GM12891 (cell line): ENCODE measurements around the gene SST.

Source experiments
- DNase-seq: peaks from one replicate; pipeline ENCODE4 v3.0.0; 2011; ENCODE audit warnings: low spot score; ENCODE audit not compliant: insufficient read length
- FAIRE-seq: peaks from 2 replicates; lab custom pipeline; 2011; peaks lifted over from hg19 to GRCh38; lab: Jason Lieb, UNC
- PAX5 ChIP-seq: IDR thresholded peaks from 2 replicates; pipeline ENCODE4 v1.6.1; 2011; ENCODE audit warnings: low read length, moderate library complexity, mild to moderate bottlenecking; ENCODE audit not compliant: insufficient read depth, severe bottlenecking
- POLR2A ChIP-seq: IDR thresholded peaks from 2 replicates; pipeline ENCODE4 v1.6.1; 2011; ENCODE audit warnings: low read depth, low read length, control low read depth
- POLR2AphosphoS5 ChIP-seq: IDR thresholded peaks from 2 replicates; pipeline ENCODE4 v1.6.1; 2011; ENCODE audit warnings: low read depth, low read length, control low read depth
- POU2F2 ChIP-seq: IDR thresholded peaks from 2 replicates; pipeline ENCODE4 v1.6.1; 2011; ENCODE audit warnings: low read depth, mild to moderate bottlenecking, control low read depth, low read length, moderate library complexity
- SPI1 ChIP-seq: IDR thresholded peaks from 2 replicates; pipeline ENCODE4 v1.6.1; 2011; ENCODE audit warnings: low read depth, low read length, control low read depth
- TAF1 ChIP-seq: IDR thresholded peaks from 2 replicates; pipeline ENCODE4 v1.6.1; 2011; ENCODE audit warnings: low read depth, low read length, control low read depth

SST gene

DNA sequence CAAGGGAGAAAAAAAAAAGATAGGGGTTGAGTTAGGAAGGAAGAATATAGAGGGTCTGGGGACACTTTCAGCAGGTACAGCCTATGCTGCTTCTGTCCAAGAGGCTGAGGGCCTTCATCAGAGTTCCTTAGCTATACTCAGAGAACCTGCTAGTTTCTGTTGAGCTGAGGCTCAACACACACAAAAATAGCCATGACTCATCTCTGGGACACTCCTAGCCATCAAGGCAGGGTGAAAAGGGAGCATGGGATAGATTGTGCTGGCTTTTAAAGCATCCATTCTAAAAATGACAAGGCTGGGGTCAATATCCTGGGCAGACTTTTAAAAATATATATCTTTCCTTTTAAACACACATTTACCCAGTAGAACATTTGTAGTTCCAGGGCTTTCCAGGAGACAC, 35.0 kb upstream of the SST start:
- TF ChIP-seq POLR2AphosphoS5 (no peak), TAF1 (no peak), SPI1 (no peak), POLR2A (no peak), POU2F2 (no peak), PAX5 (no peak)
- no peak for DNase-seq
- no peak for FAIRE-seq

DNA sequence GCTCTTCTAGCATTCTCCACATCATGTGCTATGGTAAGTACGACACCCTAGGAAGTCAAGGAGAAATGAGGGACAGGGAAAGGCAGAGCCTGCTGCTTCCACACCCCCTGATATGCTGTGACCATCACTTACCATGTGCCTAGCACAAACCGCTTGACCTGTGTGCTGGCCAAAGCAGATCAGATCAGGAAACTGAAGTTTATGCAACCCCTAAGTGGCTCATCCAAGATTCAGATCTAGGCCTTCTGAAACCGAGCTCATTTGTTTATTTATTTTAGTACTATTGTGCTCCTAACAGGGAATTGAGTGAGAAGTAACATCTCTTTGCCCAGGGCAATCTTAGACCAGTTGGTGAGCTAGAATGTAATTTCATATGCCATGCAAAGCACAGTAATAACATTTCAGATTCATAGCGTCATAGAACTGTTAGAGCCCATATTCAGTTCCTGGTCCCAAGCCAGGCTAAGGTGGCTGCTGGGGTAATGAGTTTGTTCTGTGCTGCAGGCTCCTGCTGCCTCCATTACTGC, 32.4 kb upstream of the SST start, which contains the start of gene RTP2:
TSS of gene RTP2 (minus strand) at position 51 of the 527 bp plus-strand sequence. CDS start 429 bp downstream, outside the sequence.
- no peak for FAIRE-seq
- TF ChIP-seq PAX5 = no peak
- no peak for TF ChIP-seq SPI1
- TF ChIP-seq TAF1 = no peak
- TF ChIP-seq POU2F2 = no peak
- TF ChIP-seq POLR2AphosphoS5 = no peak
- TF ChIP-seq POLR2A = no peak
- DNase-seq = no peak

DNA sequence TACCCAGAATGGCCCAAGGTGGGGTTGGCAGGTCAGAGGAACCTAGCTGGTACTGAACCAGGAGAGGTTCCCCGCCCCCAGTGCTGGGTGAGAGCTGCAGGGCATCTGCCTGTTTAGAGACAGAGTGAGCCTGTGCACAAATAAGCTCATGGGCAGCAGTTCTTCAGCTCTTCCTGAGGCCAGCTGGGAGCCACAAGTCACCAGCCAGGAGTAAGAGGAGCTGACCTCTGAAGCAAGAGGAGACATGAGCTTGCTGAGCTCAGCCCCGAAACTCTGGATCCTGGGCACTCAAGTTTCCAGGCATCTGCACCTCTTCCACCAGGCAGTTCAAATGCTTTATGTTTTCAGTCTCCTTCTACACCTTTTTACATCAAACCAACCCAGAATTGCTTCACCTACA, 30.1 kb upstream of the SST start:
- no peak for TF ChIP-seq SPI1
- no peak for TF ChIP-seq PAX5
- no peak for TF ChIP-seq POU2F2
- no peak for TF ChIP-seq POLR2AphosphoS5
- no peak for TF ChIP-seq POLR2A
- no peak for TF ChIP-seq TAF1
- FAIRE-seq (no peak), DNase-seq (no peak)

DNA sequence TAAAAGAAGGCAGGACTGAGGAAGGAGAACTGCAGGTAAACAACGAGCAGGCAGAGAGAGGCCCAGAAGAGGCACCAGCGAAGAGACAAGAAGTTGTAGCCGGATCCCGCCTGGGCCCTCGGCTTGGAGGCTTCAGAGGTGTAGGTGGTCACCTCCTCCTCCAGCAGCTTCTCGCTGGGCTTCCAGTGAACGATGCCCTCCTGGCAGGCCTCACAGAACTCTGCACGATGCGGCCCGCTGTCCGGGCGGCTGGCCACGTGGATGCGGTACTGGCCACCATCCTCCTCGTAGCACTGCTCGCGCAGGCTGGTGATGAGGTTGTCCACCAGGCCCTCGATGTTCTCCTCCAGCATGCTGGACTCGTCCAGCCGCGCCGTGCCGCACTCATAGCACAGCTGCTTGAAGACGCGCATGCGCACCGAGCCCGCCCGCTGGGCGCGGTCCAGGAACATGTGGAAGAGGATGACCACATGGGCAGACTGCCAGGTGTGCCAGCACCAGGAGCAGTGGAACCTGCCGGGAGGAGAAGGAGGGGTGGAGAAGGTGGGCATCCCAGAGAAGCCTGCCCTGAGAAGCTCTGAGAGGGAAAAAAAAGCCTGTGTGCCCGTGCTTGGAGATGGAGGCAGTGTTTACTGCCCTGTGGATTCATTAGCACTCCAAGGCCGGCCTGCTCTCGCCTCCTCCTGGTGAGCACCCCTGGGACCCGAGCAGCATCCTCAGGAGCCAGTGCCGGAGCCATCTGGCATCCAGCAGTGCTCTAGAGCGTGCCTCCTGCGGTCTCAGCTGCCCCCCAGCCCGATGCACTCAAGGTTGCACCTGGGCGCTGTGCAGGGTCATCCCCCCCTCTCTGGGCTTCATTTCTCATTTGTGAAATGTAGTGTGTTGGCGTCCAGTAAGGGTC, 28.6 kb upstream of the SST start:
- FAIRE-seq (no peak), DNase-seq (no peak)
- TF ChIP-seq POLR2AphosphoS5 (no peak), POU2F2 (no peak), TAF1 (no peak), PAX5 (no peak), POLR2A (no peak), SPI1 (no peak)

DNA sequence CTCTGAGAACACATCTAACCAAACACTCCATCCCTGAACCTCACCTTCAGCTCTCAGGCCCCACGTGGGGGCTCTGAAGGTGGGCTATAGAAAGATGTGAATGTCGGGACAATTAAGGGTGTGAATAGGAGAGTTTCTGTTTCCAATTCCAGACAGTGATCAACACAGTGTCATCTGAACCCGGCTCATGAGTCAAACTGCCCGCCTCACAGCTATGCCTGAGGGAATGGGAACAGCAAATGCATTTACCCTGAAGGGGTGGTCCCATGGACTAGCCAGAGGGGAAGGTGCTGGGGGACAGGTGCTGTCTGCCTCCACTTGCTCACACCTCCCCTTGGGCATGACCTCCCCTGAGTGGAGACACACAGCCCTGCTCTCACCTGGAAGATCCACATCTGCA, 25.8 kb upstream of the SST start:
- DNase-seq (no peak), FAIRE-seq (no peak)
- no peak for TF ChIP-seq TAF1
- no peak for TF ChIP-seq POLR2A
- TF ChIP-seq POLR2AphosphoS5 = no peak
- TF ChIP-seq SPI1 = no peak
- TF ChIP-seq PAX5 = no peak
- no peak for TF ChIP-seq POU2F2

DNA sequence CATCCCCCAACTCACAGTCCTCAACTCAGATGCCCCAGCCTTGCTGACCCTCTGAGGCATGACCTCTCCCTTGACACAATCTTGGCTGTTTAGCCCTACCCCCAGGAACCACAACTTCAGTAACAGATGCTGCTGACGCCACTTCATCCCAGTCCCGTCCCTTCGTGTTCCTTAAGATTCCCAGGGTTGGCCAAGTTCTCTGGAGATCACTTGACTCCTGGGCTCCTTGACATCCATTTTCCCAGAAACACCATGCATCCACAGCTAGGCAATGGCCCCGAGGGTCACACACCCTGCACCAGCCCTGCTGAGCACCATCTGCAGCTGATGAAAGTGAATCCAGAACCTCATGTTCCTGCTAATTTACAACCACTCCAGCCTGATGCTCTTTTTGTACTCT, 25.3 kb upstream of the SST start:
- no peak for TF ChIP-seq POLR2A
- no peak for TF ChIP-seq POU2F2
- no peak for TF ChIP-seq POLR2AphosphoS5
- no peak for TF ChIP-seq PAX5
- no peak for TF ChIP-seq SPI1
- TF ChIP-seq TAF1 = no peak
- FAIRE-seq (no peak), DNase-seq (no peak)

DNA sequence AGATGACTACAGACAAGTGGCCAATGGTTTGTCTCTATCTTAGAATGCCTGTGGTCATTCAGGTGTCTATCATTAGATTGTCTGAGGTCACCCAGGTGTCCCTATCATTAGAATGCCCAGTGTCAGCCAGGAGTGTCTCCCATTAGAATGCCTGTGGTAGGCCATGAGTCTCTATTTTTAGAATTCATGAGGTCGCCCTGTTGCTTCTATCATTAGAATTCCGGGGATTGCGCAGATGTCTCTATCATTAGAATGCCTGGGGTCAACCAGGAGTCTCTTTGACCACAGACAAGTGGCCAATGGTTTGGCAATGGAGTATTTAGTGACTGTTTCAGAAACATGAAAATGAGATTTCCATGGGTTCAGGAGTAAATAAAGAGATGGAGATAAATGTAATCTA, 24.6 kb upstream of the SST start:
- DNase-seq (no peak), FAIRE-seq (no peak)
- no peak for TF ChIP-seq POLR2A
- no peak for TF ChIP-seq SPI1
- no peak for TF ChIP-seq POU2F2
- TF ChIP-seq TAF1 = no peak
- TF ChIP-seq PAX5 = no peak
- no peak for TF ChIP-seq POLR2AphosphoS5

DNA sequence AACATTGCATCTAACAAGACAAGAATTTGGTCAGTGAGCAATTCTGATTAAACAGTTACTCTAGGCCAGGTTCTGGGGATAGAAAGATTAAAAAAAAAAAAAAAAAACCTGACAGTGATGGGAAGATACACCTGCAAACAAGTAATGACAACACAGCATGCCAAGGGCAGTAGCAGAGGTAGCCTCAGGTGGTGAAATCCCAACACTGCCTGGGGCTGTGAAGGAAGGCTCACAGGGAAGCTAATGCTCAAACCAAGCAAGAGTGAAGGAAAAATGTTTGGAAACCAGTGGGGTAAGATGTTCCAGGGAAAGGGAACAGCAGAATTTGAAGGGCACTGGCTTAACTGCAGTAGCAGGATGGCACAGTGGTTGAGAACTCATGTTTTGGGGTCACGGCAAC, 23.2 kb upstream of the SST start:
- DNase-seq (no peak), FAIRE-seq (no peak)
- no peak for TF ChIP-seq SPI1
- TF ChIP-seq TAF1 = no peak
- TF ChIP-seq POLR2AphosphoS5 = no peak
- TF ChIP-seq POLR2A = no peak
- no peak for TF ChIP-seq PAX5
- no peak for TF ChIP-seq POU2F2

DNA sequence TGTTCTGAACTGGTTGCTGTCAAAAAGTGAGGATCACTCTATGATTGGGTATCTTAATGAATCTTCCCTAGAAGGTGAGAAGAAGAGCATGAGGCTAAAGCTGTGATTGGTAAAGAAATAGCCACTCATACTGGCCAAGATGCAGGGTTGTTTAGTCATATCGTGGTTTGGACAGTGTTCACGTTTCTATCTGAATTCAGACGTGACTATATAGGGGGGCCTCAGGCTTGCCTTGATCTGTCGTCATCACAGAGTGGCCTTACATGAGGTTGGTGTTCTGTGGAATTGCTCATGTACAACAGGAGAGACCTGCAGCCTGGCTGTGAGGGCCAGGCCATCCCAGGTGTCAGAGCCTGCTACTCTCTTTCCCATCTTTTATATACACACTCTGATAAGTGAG, 19.8 kb upstream of the SST start:
- no peak for FAIRE-seq
- DNase-seq = no peak
- TF ChIP-seq POLR2AphosphoS5 (no peak), POU2F2 (no peak), PAX5 (no peak), POLR2A (no peak), SPI1 (no peak), TAF1 (no peak)

DNA sequence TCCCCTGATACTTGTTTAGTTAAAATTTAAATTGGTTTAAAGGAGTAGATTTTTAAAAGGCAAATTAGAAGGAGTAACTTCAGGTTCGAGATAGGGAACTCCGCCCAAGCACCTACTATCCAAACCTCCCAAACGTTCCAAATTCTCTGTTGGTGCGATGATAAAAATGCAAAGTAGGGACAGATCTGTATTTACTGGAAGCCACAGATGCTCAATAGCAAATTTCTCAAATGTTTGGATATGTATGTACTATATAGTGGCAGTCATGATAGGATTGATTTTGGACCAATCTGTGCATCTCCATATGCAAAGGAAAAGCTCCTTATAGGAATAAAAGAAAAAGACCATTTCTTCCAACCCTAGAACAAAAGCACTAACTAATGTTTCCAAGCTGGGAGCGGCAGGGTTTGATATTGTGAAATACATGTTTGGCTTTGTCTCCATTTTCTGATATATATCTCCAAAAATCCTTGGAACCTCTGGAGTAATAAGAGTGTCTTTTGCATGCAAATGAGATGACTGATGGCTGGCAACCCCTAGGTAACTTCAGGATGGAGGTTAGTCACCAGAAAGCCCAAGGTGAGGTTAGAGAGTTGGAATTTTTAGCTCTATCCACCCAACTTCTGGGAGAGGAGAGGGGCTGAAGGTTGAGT, 16.6 kb upstream of the SST start:
- FAIRE-seq (no peak), DNase-seq (no peak)
- TF ChIP-seq POLR2AphosphoS5 = no peak
- TF ChIP-seq POLR2A = no peak
- no peak for TF ChIP-seq POU2F2
- TF ChIP-seq PAX5 = no peak
- no peak for TF ChIP-seq SPI1
- no peak for TF ChIP-seq TAF1

DNA sequence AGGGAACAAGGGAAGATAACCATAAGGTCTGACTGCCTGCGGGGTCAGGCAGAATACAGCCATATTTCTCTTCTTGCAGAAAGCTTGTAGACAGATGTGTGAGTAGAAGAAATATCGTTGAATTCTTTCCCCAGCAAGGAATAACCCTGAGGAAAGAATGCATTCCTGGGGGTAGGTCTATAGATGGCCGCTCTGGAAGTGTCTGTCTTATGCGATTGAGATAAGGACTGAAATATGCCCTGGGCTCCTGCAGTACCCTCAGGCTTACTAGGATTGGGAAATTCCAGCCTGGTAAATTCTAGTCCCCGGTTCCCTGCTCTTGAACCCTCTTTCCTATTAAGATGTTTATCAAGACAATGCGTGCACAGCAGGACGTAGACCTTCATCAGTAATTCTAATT, 15.8 kb upstream of the SST start:
- FAIRE-seq = no peak

More for the DNA sequence above, 15.8 kb upstream of the SST start:
- DNase-seq = no peak
- TF ChIP-seq POU2F2 (no peak), POLR2AphosphoS5 (no peak), SPI1 (no peak), PAX5 (no peak), POLR2A (no peak), TAF1 (no peak)
